Measurements from ENCODE around the gene GABBR2. TPM values are rescaled to one million over a fixed set of nuclear protein-coding genes. Genes with fewer than 3 reads are reported as not detected.

GABBR2 gene
- total and polyA plus RNA-seq, 2 experiments from 2014 or later, result 0.89 to 1.3 TPM

DNA sequence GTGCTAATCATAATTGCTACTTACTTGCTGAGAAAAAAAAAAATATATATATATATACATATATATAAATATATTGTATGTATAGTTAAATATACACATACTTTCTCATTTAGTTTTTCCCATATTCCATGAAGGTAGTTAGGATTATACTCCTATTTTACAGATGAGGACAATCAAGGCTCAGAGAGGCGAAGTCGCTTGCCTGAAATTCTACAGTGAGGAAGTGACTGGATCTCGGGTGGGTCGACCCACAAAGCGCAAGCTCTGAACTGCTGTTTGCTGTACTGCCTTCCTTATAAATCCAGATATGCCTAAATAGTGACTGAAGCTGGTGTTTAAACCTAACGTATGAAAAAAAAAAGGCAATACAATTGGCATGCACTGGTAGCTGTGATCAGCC lies 305.0 kb downstream of the GABBR2 start (continued):
- TF ChIP-seq, protein P1, sequence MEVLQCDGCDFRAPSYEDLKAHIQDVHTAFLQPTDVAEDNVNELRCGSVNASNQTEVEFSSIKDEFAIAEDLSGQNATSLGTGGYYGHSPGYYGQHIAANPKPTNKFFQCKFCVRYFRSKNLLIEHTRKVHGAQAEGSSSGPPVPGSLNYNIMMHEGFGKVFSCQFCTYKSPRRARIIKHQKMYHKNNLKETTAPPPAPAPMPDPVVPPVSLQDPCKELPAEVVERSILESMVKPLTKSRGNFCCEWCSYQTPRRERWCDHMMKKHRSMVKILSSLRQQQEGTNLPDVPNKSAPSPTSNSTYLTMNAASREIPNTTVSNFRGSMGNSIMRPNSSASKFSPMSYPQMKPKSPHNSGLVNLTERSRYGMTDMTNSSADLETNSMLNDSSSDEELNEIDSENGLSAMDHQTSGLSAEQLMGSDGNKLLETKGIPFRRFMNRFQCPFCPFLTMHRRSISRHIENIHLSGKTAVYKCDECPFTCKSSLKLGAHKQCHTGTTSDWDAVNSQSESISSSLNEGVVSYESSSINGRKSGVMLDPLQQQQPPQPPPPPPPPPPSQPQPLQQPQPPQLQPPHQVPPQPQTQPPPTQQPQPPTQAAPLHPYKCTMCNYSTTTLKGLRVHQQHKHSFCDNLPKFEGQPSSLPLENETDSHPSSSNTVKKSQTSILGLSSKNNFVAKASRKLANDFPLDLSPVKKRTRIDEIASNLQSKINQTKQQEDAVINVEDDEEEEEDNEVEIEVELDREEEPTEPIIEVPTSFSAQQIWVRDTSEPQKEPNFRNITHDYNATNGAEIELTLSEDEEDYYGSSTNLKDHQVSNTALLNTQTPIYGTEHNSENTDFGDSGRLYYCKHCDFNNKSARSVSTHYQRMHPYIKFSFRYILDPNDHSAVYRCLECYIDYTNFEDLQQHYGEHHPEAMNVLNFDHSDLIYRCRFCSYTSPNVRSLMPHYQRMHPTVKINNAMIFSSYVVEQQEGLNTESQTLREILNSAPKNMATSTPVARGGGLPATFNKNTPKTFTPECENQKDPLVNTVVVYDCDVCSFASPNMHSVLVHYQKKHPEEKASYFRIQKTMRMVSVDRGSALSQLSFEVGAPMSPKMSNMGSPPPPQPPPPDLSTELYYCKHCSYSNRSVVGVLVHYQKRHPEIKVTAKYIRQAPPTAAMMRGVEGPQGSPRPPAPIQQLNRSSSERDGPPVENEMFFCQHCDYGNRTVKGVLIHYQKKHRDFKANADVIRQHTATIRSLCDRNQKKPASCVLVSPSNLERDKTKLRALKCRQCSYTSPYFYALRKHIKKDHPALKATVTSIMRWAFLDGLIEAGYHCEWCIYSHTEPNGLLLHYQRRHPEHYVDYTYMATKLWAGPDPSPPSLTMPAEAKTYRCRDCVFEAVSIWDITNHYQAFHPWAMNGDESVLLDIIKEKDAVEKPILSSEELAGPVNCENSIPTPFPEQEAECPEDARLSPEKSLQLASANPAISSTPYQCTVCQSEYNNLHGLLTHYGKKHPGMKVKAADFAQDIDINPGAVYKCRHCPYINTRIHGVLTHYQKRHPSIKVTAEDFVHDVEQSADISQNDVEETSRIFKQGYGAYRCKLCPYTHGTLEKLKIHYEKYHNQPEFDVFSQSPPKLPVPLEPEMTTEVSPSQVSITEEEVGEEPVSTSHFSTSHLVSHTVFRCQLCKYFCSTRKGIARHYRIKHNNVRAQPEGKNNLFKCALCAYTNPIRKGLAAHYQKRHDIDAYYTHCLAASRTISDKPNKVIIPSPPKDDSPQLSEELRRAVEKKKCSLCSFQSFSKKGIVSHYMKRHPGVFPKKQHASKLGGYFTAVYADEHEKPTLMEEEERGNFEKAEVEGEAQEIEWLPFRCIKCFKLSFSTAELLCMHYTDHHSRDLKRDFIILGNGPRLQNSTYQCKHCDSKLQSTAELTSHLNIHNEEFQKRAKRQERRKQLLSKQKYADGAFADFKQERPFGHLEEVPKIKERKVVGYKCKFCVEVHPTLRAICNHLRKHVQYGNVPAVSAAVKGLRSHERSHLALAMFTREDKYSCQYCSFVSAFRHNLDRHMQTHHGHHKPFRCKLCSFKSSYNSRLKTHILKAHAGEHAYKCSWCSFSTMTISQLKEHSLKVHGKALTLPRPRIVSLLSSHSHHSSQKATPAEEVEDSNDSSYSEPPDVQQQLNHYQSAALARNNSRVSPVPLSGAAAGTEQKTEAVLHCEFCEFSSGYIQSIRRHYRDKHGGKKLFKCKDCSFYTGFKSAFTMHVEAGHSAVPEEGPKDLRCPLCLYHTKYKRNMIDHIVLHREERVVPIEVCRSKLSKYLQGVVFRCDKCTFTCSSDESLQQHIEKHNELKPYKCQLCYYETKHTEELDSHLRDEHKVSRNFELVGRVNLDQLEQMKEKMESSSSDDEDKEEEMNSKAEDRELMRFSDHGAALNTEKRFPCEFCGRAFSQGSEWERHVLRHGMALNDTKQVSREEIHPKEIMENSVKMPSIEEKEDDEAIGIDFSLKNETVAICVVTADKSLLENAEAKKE (CRISPR knock-in tag; IDR thresholded peaks at IDR 0.05), result no peak
- no peak for TF ChIP-seq EZH2phosphoT487 (IDR thresholded peaks at IDR 0.05; ENCODE audit: unreplicated experiment)
- no peak for TF ChIP-seq POLR2AphosphoS5 (IDR thresholded peaks at IDR 0.05; ENCODE audit: low read depth)
- TF ChIP-seq, protein P2, sequence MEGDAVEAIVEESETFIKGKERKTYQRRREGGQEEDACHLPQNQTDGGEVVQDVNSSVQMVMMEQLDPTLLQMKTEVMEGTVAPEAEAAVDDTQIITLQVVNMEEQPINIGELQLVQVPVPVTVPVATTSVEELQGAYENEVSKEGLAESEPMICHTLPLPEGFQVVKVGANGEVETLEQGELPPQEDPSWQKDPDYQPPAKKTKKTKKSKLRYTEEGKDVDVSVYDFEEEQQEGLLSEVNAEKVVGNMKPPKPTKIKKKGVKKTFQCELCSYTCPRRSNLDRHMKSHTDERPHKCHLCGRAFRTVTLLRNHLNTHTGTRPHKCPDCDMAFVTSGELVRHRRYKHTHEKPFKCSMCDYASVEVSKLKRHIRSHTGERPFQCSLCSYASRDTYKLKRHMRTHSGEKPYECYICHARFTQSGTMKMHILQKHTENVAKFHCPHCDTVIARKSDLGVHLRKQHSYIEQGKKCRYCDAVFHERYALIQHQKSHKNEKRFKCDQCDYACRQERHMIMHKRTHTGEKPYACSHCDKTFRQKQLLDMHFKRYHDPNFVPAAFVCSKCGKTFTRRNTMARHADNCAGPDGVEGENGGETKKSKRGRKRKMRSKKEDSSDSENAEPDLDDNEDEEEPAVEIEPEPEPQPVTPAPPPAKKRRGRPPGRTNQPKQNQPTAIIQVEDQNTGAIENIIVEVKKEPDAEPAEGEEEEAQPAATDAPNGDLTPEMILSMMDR (conservative IDR thresholded peaks at IDR 0.05; ENCODE audit: low read depth in 2 of 2), result no peak
- TF ChIP-seq, protein P3, sequence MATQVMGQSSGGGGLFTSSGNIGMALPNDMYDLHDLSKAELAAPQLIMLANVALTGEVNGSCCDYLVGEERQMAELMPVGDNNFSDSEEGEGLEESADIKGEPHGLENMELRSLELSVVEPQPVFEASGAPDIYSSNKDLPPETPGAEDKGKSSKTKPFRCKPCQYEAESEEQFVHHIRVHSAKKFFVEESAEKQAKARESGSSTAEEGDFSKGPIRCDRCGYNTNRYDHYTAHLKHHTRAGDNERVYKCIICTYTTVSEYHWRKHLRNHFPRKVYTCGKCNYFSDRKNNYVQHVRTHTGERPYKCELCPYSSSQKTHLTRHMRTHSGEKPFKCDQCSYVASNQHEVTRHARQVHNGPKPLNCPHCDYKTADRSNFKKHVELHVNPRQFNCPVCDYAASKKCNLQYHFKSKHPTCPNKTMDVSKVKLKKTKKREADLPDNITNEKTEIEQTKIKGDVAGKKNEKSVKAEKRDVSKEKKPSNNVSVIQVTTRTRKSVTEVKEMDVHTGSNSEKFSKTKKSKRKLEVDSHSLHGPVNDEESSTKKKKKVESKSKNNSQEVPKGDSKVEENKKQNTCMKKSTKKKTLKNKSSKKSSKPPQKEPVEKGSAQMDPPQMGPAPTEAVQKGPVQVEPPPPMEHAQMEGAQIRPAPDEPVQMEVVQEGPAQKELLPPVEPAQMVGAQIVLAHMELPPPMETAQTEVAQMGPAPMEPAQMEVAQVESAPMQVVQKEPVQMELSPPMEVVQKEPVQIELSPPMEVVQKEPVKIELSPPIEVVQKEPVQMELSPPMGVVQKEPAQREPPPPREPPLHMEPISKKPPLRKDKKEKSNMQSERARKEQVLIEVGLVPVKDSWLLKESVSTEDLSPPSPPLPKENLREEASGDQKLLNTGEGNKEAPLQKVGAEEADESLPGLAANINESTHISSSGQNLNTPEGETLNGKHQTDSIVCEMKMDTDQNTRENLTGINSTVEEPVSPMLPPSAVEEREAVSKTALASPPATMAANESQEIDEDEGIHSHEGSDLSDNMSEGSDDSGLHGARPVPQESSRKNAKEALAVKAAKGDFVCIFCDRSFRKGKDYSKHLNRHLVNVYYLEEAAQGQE (IDR thresholded peaks at IDR 0.05; ENCODE audit: unreplicated experiment), result no peak
- TF ChIP-seq CREB1 (CRISPR knock-in tag; IDR thresholded peaks at IDR 0.05; ENCODE audit: low read depth), result no peak

All from GM23338 (cell line).